A673 (cell line): ENCODE data around the gene CHGA. TPM values are rescaled to one million over a fixed set of nuclear protein-coding genes. Genes with fewer than 3 reads are reported as not detected.

Experiments used
- BruUV-seq: library from RNA; stranded (reverse); fragments of 400-500 nt; replicated peaks from 2 replicates; lab custom pipeline; 2021; lab: Mats Ljungman, UMichigan
- CTCF ChIA-PET: fragments of 300-600 bp; sonication (Branson Sonifier 250); formaldehyde crosslinking; loops from one replicate; lab custom pipeline; 2022; ENCODE audit warnings: antibody characterized with exemption; lab: Charles Lee
- POLR2A ChIA-PET: fragments of 300-600 bp; sonication (Branson Sonifier 250); formaldehyde crosslinking; loops from one replicate; lab custom pipeline; 2022; ENCODE audit warnings: antibody characterized with exemption; ENCODE audit not compliant: low non-redundant PET; lab: Charles Lee
- DNase-seq: peaks from one replicate; pipeline ENCODE4 v3.0.0-alpha.2; 2015; ENCODE audit warnings: low spot score
- H3K27ac ChIP-seq: fragments of 200-600 bp; sonication (generic); 2 replicates; pipeline ENCODE4 v1.5.1; 2016; ENCODE audit warnings: mixed run types, low read depth, mild to moderate bottlenecking, mixed read lengths, antibody characterized with exemption, low read length; ENCODE audit not compliant: poor library complexity, severe bottlenecking
- H3K27me3 ChIP-seq: fragments of 200-600 bp; sonication (generic); replicated peaks from 2 replicates; pipeline ENCODE4 v1.6.1; 2017; ENCODE audit warnings: mixed run types, low read depth, mild to moderate bottlenecking, mixed read lengths, antibody characterized with exemption, low read length; ENCODE audit not compliant: insufficient read depth, poor library complexity
- H3K36me3 ChIP-seq: fragments of 200-600 bp; sonication (generic); 2 replicates; pipeline ENCODE4 v1.6.1; 2016; ENCODE audit warnings: mixed run types, mild to moderate bottlenecking, mixed read lengths, antibody characterized with exemption, low read length; ENCODE audit not compliant: insufficient read depth, poor library complexity, severe bottlenecking
- H3K4me1 ChIP-seq: fragments of 200-600 bp; sonication (generic); 2 replicates; pipeline ENCODE4 v1.6.1; 2017; ENCODE audit warnings: mixed run types, mild to moderate bottlenecking, mixed read lengths, antibody characterized with exemption, low read length; ENCODE audit not compliant: insufficient read depth, poor library complexity, severe bottlenecking
- H3K4me3 ChIP-seq: fragments of 200-600 bp; sonication (generic); 2 replicates; pipeline ENCODE4 v1.5.1; 2016; ENCODE audit warnings: low read depth, mixed run types, mild to moderate bottlenecking, mixed read lengths, low read length; ENCODE audit not compliant: poor library complexity, severe bottlenecking
- H3K9me3 ChIP-seq: fragments of 200-600 bp; sonication (generic); 2 replicates; pipeline ENCODE4 v1.6.1; 2016; ENCODE audit warnings: mixed run types, low read depth, mild to moderate bottlenecking, mixed read lengths, antibody characterized with exemption, low read length; ENCODE audit not compliant: poor library complexity, severe bottlenecking
- EZH2 ChIP-seq: fragments of 200-600 bp; sonication (generic); IDR thresholded peaks from 2 replicates; pipeline ENCODE4 v1.6.1; 2017; ENCODE audit warnings: borderline replicate concordance, low read depth, mild to moderate bottlenecking, mixed read lengths, antibody characterized with exemption, low read length; ENCODE audit not compliant: poor library complexity, severe bottlenecking
- intact Hi-C: fragments of 100-400 bp; cut with micrococcal nuclease; formaldehyde crosslinking; loops from one replicate; pipeline ENCODE4 v1.10.0; 2022; ENCODE audit not compliant: unreplicated experiment
- total RNA-seq: library from RNA; stranded (reverse); gene quantifications from 2 replicates; pipeline ENCODE4 v1.2.3, GENCODE V29; 2021
- TF ChIP-seq, protein P1 (sequence below): fragments of 300-800, 200-600 bp; sonication (generic); conservative IDR thresholded peaks from 2 replicates; pipeline ENCODE4 v1.5.1; 2017; ENCODE audit warnings: low read depth, mild to moderate bottlenecking, antibody characterized with exemption, low read length, moderate library complexity, mixed read lengths

CHGA gene
- total RNA-seq, 1 experiment from 2014 or later = 14.8 TPM

DNA sequence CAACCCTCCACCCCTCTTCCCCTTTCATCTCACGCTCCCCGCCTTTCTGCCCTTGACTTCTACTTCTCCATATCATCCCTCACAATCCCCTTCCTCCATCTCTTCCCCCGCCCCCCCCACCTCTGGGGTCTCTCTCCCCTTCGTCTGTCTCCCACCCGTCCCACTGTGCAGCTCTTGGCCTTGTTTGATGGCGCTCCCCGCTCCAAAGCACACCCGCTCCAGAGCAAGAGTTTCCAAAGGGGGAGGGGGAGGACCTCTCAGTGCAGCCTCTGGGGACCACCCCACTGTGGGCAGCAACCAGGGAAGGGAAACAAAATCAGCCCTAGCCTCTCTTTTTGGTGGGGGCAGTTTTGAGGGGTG is 774 bp downstream of the CHGA start:
- intact Hi-C loops = no loop called here
- Histone ChIP-seq H3K9me3 (no peaks in the 10 kb centered on the region), H3K36me3 (no peaks in the 10 kb centered on the region), H3K27ac (no peak overlapping the region), H3K27me3 (peaks cover 19% of the 10 kb centered on the region), H3K4me3 (peak overlapping the region; percentile 40), H3K4me1 (peaks cover 19% of the 10 kb centered on the region)
- DNase-seq = no peak
- no peak for TF ChIP-seq EZH2
- TF ChIP-seq, protein P1, sequence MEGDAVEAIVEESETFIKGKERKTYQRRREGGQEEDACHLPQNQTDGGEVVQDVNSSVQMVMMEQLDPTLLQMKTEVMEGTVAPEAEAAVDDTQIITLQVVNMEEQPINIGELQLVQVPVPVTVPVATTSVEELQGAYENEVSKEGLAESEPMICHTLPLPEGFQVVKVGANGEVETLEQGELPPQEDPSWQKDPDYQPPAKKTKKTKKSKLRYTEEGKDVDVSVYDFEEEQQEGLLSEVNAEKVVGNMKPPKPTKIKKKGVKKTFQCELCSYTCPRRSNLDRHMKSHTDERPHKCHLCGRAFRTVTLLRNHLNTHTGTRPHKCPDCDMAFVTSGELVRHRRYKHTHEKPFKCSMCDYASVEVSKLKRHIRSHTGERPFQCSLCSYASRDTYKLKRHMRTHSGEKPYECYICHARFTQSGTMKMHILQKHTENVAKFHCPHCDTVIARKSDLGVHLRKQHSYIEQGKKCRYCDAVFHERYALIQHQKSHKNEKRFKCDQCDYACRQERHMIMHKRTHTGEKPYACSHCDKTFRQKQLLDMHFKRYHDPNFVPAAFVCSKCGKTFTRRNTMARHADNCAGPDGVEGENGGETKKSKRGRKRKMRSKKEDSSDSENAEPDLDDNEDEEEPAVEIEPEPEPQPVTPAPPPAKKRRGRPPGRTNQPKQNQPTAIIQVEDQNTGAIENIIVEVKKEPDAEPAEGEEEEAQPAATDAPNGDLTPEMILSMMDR = no peak
- BruUV-seq = no TSS peak
- CTCF ChIA-PET = interaction anchor here (1.1 kb wide), 1 partner anchor 43 kb away, joined by 3 read pairs; no protein-coding TSS in a partner anchor
- POLR2A ChIA-PET = no interaction called here

GRCh38 chr14:92924247-92924646 is 1.3 kb downstream of the CHGA start:
- BruUV-seq = no TSS peak
- H3K36me3 ChIP-seq = no peaks in the 10 kb centered on the region
- intact Hi-C loops = no loop called here
- CTCF ChIA-PET = interaction anchor here (1.1 kb wide), 1 partner anchor 43 kb away, joined by 3 read pairs; no protein-coding TSS in a partner anchor
- no peaks in the 10 kb centered on the region for H3K9me3 ChIP-seq
- H3K4me1 ChIP-seq = peaks cover 19% of the 10 kb centered on the region
- DNase-seq = peak; percentile 69
- no peak overlapping the region for H3K27ac ChIP-seq
- TF ChIP-seq EZH2 = no peak
- TF ChIP-seq, protein P1 = no peak
- POLR2A ChIA-PET = no interaction called here
- H3K4me3 ChIP-seq = no peak overlapping the region
- H3K27me3 ChIP-seq = peaks cover 19% of the 10 kb centered on the region

- Histone ChIP-seq H3K9me3 (no peaks in the 10 kb centered on the region), H3K27ac (no peak overlapping the region), H3K4me3 (no peak overlapping the region), H3K27me3 (peaks cover 19% of the 10 kb centered on the region), H3K36me3 (no peaks in the 10 kb centered on the region), H3K4me1 (peaks cover 19% of the 10 kb centered on the region)
- POLR2A ChIA-PET = no interaction called here
- CTCF ChIA-PET = no interaction called here
- no peak for DNase-seq
- no peak for TF ChIP-seq EZH2
- TF ChIP-seq, protein P1 = no peak
- BruUV-seq = no TSS peak
- intact Hi-C loops = no loop called here
Measured at GRCh38 chr14:92925446-92925845, 2.5 kb downstream of the CHGA start.
